Medulla oblongata (tissue), 1 donor: Measurements from ENCODE around the gene CHN2.
A peak's percentile ranks its signal among the peaks of the same experiment; 100 is the strongest.

Experiments
- DNase-seq: peaks from one replicate; pipeline ENCODE4 v3.0.0-alpha.2; 2015; ENCODE audit errors: extremely low spot score

The CHN2 gene

DNA sequence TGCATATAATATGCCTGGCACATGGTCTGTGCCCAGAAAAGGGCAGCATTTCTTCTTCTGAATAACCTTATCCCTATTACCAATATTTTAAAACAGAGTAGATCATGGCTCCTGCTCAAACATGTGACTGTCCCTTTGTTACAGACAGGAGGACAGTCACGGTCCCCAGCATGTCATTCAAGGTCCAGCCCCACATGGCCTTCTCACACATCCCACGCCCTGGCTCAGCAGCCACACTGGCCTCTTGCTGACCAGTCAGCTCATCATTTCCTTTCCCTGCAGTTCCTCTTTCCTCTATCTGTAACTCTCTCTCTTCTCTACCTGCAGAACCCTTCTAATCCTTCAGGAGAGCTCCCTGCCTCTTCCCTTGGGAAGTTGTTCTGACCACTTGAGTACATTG is 167.8 kb downstream of the CHN2 start:
- DNase-seq: no peak

DNA sequence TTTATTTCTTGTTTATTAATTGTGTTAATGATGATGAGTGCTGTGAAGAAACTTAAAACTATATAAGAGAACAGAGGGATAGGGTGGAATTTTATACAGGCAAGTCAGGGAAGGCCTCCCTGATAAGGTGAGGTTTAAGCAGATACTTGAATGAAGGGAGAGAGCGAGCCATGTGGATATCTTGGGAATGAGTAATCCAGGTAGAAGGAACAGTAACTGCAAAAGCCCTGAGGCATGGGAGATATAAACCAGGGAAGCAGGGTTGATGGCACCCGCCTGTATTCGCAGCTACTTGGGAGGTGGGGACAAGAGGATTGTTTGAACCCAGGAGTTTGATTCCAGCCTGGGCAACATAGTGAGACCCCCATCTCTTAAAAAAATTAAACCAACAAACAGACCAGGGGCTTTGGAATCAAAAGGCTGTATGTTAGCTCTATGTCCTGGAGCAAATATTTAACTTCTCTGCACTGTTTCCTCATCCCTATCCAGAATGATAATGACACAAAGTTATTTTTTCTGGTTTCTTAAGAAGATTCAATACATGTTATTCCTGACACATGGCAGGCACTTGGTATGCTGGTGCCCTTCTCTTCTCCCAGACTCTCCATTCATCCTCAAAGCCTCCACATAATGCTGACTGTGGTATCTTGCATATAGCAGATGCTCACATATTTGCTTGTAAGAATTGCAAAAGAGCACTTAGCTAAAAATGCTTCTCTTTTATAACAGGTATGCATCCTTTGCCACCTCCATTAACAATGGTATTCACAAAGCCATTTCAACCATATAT is 169.3 kb downstream of the CHN2 start:
- no peak for DNase-seq

GRCh38 chr7:29364661-29365060 is 170.1 kb downstream of the CHN2 start:
- DNase-seq: no peak

- DNase-seq: no peak
Observed at GRCh38 chr7:29365423-29365822, 170.8 kb downstream of the CHN2 start.

DNA sequence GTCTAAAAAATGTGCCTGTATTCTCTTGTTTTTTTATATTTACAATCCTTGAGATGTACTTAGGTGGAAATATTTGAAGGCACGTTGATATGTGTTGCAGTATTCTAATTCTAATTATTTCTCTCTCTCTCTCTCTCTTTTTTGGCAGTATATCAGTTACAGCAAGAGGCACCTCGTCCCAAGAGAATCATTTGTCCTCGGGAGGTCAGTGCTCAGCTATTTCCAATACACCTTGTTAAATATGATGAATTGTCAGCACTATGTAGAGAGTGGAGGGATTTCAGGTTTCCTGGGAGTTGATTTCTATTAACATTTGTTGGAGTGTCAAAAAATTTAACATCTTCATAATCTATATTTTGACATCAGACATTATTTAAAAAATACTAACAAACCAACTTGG is 173.2 kb downstream of the CHN2 start:
- DNase-seq: no peak

GRCh38 chr7:29369909-29370488 is 175.4 kb downstream of the CHN2 start:
- DNase-seq: no peak

- no peak for DNase-seq
Observed at GRCh38 chr7:29370531-29371314, 176.1 kb downstream of the CHN2 start.

DNA sequence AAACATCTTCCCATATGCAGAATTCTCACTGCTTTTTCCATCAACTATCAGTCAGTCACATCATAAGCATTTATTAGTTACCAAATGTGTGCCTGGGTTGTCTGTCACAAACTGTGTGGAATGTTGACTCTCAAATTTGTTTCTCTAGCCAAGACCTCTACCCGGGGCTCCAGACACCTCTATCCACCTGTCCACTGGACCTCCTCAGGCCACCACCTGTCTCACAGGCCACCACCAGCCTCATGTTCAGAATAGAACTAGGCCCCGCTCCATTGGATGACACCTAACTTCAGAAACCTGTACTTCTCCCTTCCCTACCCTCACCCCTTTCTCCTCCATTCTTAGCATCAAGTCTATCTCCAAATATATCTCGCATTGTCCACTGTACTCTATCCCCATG is 176.9 kb downstream of the CHN2 start:
- no peak for DNase-seq

DNA sequence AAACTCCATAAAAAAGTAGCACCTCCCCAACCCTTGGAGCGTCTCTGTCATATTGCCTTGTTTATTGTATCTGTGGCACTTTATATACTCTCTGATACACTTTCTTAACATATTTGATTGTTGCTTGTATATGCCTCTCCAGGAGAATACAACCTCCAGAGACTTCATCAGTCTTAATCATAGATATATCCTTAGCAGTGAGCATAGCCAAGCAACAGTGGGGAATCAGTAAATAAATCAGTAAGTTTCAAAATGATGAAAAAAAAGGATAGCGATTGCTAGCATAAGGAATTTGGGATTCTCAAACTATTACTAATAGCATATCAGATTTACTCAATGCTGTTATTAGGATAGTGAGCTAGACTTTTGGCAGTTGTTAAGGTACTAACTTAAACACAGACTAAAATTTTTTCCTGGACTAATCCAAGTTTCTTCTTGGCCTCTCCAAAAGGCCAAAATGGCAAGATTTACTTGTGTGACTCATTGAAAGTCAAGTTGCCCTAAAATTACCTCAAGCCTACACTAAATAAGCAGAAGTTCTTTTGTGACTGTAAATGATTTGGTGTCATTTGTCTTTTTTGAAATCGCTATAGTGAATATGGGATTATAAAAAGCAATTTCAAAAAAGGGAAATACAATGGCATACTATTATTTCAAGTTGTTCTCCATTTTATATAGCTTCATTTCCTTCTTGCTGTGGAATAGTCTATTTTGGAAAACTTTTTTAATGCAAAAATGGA is 177.9 kb downstream of the CHN2 start:
- DNase-seq: no peak

- no peak for DNase-seq
Observed at GRCh38 chr7:29375641-29376562, 181.3 kb downstream of the CHN2 start.

DNA sequence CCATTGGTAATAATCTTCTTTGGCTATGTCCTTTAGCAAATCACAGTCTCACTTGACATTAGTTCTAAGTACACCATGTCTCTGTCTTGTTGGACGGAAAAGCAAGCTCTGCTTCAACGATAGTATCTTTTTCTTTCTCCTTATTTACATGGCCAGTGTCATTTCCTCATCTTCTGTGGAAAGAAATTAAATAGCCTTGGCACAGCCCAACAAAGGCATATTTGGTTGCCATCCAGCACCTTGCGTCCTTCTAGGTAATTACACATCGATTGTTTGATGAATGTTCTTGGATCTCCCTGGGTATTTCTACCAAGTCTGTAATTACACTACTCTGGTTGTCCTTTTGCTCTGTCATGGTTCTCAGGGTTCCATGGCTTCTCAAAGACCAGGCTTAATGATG is 183.1 kb downstream of the CHN2 start:
- DNase-seq: no peak

DNA sequence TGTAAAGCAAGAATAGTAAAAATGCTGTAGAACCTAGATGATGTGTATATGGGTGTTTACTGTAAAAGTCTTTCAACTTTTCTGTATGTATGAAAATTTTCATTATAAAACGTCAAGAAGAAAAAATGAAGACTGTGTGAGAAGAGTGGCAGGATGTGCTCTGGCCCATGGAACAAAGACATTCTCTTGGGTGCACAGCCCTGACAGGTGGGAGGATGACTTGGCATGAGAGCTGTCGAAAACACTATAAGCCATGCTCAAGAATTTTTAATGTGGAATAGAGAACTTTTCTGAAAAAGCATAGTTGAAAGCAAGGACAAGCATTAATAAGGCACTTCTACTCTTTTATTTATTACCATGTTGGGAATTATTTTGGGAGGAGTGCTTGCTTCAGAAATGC is 185.0 kb downstream of the CHN2 start:
- no peak for DNase-seq

- no peak for DNase-seq
Observed at GRCh38 chr7:29381206-29382094, 186.9 kb downstream of the CHN2 start.

DNA sequence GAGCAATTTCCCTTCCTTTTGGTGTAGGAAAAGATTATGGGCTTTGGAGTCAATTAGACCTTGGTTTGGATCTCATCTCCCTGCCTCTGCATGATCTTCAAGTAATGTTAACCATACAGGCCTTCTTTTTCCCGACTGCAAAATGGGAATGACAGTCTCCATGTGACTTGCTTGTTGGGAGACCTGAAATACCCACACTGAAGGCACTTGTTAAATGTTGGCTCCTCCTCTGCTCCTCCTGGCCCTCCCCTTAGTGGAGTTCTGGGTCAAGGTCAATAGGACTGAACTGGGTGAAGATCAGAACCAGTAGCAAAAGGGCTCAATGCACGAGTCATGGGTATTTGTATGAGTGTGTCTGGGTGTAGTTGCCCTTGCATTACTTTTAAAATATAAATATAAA is 189.7 kb downstream of the CHN2 start:
- no peak for DNase-seq

DNA sequence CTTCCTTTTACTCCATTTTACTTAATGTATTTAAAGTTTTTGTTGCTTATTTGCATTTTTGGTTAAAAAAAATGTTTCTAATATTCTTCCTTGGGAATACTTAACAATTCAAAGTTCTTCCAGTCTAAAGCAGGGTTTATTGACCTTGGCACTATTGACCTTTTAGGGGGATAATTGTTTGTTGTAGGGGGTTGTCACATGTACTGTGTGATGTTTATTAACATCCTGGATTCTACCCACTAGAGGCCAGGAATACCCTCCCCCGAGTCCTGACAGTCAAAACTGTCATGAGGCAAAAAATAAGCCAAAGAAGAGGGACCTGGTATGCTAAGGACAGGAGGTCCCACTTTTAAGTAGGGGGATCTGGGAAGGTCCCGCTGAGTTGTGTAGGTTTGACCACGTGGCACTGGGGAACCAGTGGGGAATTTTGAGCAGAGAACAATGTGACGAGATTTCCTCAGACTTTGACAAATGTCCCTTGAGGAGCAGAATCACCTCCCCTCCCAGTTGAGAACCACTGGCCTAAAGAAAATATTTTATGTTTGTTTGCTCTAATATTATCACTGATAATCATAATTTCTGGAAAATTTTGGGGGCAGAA is 190.7 kb downstream of the CHN2 start:
- no peak for DNase-seq

DNA sequence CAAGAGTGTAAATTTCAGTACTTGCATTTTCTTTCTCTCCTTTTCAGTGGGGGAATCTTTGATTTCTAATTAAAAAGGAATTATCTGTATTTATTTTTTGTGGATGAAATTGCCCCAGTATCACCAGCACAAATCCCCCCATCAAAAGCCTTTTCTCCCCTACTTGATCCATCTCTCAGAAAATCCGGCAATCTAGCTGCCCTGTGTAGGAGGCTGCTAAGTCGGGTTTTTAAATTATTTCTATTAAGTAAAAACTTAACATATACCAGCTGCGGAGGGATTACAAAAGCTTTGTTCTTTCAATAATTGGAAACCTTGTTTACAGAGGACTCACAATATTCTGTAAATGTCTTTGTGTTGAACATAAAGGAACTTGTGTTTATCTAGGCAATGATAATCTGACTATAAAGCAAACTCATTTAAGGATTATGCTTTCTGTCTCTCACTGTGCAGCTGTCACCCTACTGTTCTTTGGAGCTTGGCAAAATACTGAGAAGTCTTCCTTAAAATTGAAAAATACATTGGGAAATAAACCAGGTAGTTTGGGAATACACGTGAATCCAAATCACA is 191.7 kb downstream of the CHN2 start:
- DNase-seq: peak; percentile 45

DNA sequence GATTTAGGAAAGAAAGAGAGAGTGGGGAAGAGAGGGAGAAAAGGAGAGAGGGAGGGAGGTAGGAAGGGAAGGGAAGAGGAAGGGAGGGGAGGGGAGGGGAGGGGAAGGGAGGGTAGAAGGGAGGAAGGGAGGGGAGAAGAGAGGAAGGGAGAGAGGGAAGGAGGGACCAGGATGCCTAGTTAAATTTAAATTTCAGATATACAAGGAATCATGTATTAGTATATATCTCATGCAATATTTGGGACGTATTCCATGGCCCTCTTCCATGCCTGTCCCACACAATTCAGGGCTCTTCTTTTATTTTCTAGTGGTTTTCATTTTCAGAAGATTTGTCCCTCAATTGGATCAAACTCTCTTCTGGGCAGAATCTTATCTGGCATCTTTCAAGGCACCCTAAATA is 196.7 kb downstream of the CHN2 start:
- no peak for DNase-seq

DNA sequence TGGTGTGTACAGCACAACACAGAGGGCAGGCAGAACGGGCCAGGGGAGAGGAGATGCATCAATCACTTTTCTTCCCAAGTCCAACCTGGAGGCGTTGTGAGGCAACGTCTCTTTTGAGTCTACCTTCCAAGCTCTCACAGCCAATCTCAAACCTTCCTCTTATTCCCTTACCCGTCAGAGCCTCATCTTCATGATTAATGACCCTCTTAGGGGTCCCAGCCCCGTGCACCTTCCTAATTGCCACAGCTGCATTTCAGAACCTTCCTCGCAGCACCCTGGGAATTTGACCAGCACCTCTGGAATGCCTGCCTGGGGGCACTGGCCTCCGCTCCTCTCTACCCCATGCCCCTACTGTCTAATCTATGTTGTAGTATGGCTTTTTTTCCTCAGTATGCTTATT is 199.7 kb downstream of the CHN2 start:
- no peak for DNase-seq

DNA sequence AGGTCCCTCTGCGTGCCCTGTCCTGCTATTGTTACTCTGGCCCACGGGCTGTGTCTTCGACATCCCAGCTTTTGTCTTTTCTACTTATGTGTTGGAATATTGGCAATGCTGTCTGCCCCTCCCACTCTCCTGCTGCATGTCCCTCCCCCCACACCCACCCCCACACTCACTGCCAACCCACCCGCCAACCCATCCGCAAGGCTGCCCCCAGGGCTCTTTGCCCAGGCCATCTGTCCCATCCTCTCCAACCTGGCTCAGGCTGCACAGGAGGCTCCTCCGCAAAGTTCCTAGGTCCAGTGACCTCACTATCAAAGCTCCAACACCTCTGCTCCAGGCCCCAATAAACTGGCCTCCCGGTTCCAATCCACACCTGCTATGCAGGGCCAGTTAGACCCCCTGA is 202.0 kb downstream of the CHN2 start:
- DNase-seq: no peak
